Measurements from ENCODE around the gene ATP5ME.

The ATP5ME gene

GRCh38 chr4:651884-652642, 22.0 kb downstream of the ATP5ME start:
- no peak for TF ChIP-seq EZH2phosphoT487 (IDR thresholded peaks at IDR 0.05; ENCODE audit: borderline replicate concordance, low read length)

GRCh38 chr4:650951-651883, 22.9 kb downstream of the ATP5ME start:
- Histone ChIP-seq H3K9me2 (replicated peaks; ENCODE audit: control insufficient read depth, low read length) (no peaks in the 10 kb centered on the region), H3K4me3 (ENCODE audit: low read length) (no peak overlapping the region), H3K36me3 (ENCODE audit: control insufficient read depth, low read length) (no peaks in the 10 kb centered on the region), H3K4me1 (ENCODE audit: control insufficient read depth, low read length) (no peaks in the 10 kb centered on the region), H3F3A (ENCODE audit: control insufficient read depth, insufficient read depth) (no peaks in the 10 kb centered on the region), H3K79me2 (ENCODE audit: control insufficient read depth, low read length) (no peaks in the 10 kb centered on the region), H3K9me3 (ENCODE audit: control insufficient read depth, insufficient read depth, low read length) (no peaks in the 10 kb centered on the region; the same call in 1 of the 2 replicates), H3K27ac (ENCODE audit: low read depth, low read length) (no peak overlapping the region), H3K4me2 (ENCODE audit: low read length) (no peak overlapping the region), H3K27me3 (ENCODE audit: control insufficient read depth, low read length) (no peaks in the 10 kb centered on the region), H4K20me1 (ENCODE audit: control insufficient read depth, insufficient read depth, low read depth, low read length) (no peaks in the 10 kb centered on the region)
- TF ChIP-seq EZH2phosphoT487 (IDR thresholded peaks at IDR 0.05; ENCODE audit: borderline replicate concordance, low read length) (no peak), CTCF (IDR thresholded peaks at IDR 0.05; ENCODE audit: low read depth, low read length, poor library complexity, severe bottlenecking) (no peak)

More at GRCh38 chr4:651884-652642, 22.0 kb downstream of the ATP5ME start:
- Histone ChIP-seq H3K9me2 (replicated peaks; ENCODE audit: control insufficient read depth, low read length) (no peaks in the 10 kb centered on the region), H3K27me3 (ENCODE audit: control insufficient read depth, low read length) (no peaks in the 10 kb centered on the region), H3K9me3 (ENCODE audit: control insufficient read depth, insufficient read depth, low read length) (no peaks in the 10 kb centered on the region), H3F3A (ENCODE audit: control insufficient read depth, insufficient read depth) (no peaks in the 10 kb centered on the region), H3K4me1 (ENCODE audit: control insufficient read depth, low read length) (no peaks in the 10 kb centered on the region), H4K20me1 (ENCODE audit: control insufficient read depth, insufficient read depth, low read depth, low read length) (no peaks in the 10 kb centered on the region), H3K36me3 (ENCODE audit: control insufficient read depth, low read length) (no peaks in the 10 kb centered on the region), H3K4me2 (ENCODE audit: low read length) (no peak overlapping the region), H3K79me2 (ENCODE audit: control insufficient read depth, low read length) (no peaks in the 10 kb centered on the region), H3K4me3 (ENCODE audit: low read length) (no peak overlapping the region), H3K27ac (ENCODE audit: low read depth, low read length) (no peak overlapping the region)

DNA sequence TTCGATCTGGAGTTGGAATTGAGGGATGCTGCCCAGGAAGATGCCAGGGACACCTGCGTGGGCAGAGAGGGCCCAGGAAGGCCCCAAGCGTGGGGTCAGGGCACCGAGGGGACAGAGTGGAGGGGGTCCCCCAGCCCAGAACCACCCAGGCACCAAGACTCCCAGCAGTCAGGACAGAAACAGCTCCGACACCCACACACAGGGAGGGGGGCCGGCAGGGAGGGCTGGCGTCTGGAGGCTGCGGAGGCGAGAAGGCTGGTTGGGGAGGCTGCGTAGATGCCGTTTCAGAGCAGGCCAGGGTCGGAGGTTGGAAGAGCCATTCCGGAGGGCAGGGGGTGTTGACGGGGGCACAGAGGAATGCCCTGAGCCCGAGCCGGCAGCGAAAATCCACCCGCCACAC, 23.6 kb downstream of the ATP5ME start:
- no peaks in the 10 kb centered on the region for H3K27me3 ChIP-seq (ENCODE audit: control insufficient read depth, low read length)
- H3K27ac ChIP-seq (ENCODE audit: low read depth, low read length), result no peak overlapping the region
- H3K4me3 ChIP-seq (ENCODE audit: low read length), result no peak overlapping the region

More for the DNA sequence above, 23.6 kb downstream of the ATP5ME start:
- no peaks in the 10 kb centered on the region for H3F3A ChIP-seq (ENCODE audit: control insufficient read depth, insufficient read depth)
- H4K20me1 ChIP-seq (ENCODE audit: control insufficient read depth, insufficient read depth, low read depth, low read length), result no peaks in the 10 kb centered on the region
- H3K79me2 ChIP-seq (ENCODE audit: control insufficient read depth, low read length), result no peaks in the 10 kb centered on the region
- H3K9me2 ChIP-seq (replicated peaks; ENCODE audit: control insufficient read depth, low read length), result no peaks in the 10 kb centered on the region
- no peaks in the 10 kb centered on the region for H3K4me1 ChIP-seq (ENCODE audit: control insufficient read depth, low read length)
- no peaks in the 10 kb centered on the region; the same call in 1 of the 2 replicates for H3K9me3 ChIP-seq (ENCODE audit: control insufficient read depth, insufficient read depth, low read length)
- TF ChIP-seq CTCF (IDR thresholded peaks at IDR 0.05; ENCODE audit: low read depth, low read length, poor library complexity, severe bottlenecking) (no peak), EZH2phosphoT487 (IDR thresholded peaks at IDR 0.05; ENCODE audit: borderline replicate concordance, low read length) (no peak)
- H3K36me3 ChIP-seq (ENCODE audit: control insufficient read depth, low read length), result no peaks in the 10 kb centered on the region
- H3K4me2 ChIP-seq (ENCODE audit: low read length), result no peak overlapping the region

All from DOHH2 (cell line).